NCI-H2029 treated with DMSO at 0.1 percent for 48 hours (cell line): ENCODE results near the gene PLXNA1.
A peak's percentile ranks its signal among the peaks of the same experiment; 100 is the strongest.

Source experiments
- DNase-seq: peaks from one replicate; lab custom pipeline; 2025; lab: John Stamatoyannopoulos, UW

PLXNA1 gene

GRCh38 chr3:126987596-126987995 is 4.7 kb downstream of the PLXNA1 start:
- DNase-seq: no peak

GRCh38 chr3:126988451-126989021 is 5.6 kb downstream of the PLXNA1 start:
- no peak for DNase-seq

- no peak for DNase-seq
Measured at GRCh38 chr3:126989316-126990023, 6.6 kb downstream of the PLXNA1 start.

- DNase-seq: no peak
Measured at GRCh38 chr3:126990024-126990700, 7.2 kb downstream of the PLXNA1 start.

GRCh38 chr3:126990890-126991289 is 8.0 kb downstream of the PLXNA1 start:
- no peak for DNase-seq

GRCh38 chr3:126991366-126992200 is 8.7 kb downstream of the PLXNA1 start:
- no peak for DNase-seq

- DNase-seq: no peak
Measured at GRCh38 chr3:126992216-126992615, 9.3 kb downstream of the PLXNA1 start.

GRCh38 chr3:126992776-126993175 is 9.9 kb downstream of the PLXNA1 start:
- no peak for DNase-seq

GRCh38 chr3:126993436-126993835 is 10.5 kb downstream of the PLXNA1 start:
- no peak for DNase-seq

- no peak for DNase-seq
Measured at GRCh38 chr3:126994661-126995245, 11.8 kb downstream of the PLXNA1 start.

- DNase-seq: no peak
Measured at GRCh38 chr3:126995254-126995780, 12.4 kb downstream of the PLXNA1 start.

GRCh38 chr3:126995926-126996512 is 13.1 kb downstream of the PLXNA1 start:
- DNase-seq: no peak

- no peak for DNase-seq
Measured at GRCh38 chr3:126996905-126997304, 14.0 kb downstream of the PLXNA1 start.

GRCh38 chr3:126997455-126998038 is 14.6 kb downstream of the PLXNA1 start:
- DNase-seq: no peak

GRCh38 chr3:126998320-126998719 is 15.4 kb downstream of the PLXNA1 start:
- DNase-seq: no peak

- peak; percentile 71 for DNase-seq
Measured at GRCh38 chr3:126998728-126999127, 15.8 kb downstream of the PLXNA1 start.

- no peak for DNase-seq
Measured at GRCh38 chr3:126999383-126999782, 16.5 kb downstream of the PLXNA1 start.

- no peak for DNase-seq
Measured at GRCh38 chr3:127000119-127000518, 17.2 kb downstream of the PLXNA1 start.

GRCh38 chr3:127000761-127001160 is 17.8 kb downstream of the PLXNA1 start:
- DNase-seq: no peak

- DNase-seq: no peak
Measured at GRCh38 chr3:127001486-127002194, 18.7 kb downstream of the PLXNA1 start.
